ENCODE measurements around the gene CDK16.

CDK16 gene

GRCh38 chrX:47191806-47192401 lies 26.6 kb upstream of the CDK16 start:
- peak overlapping the region; percentile 63 for H3K4me3 ChIP-seq (ENCODE audit: low read depth, low read length)
- TF ChIP-seq CTCF (IDR thresholded peaks at IDR 0.05; ENCODE audit: borderline replicate concordance, insufficient read depth, low read depth, low read length): no peak

- peak; percentile 64 for TF ChIP-seq CTCF (IDR thresholded peaks at IDR 0.05; ENCODE audit: borderline replicate concordance, insufficient read depth, low read depth, low read length)
- H3K4me3 ChIP-seq (ENCODE audit: low read depth, low read length): peak within 1 kb of the TSS; percentile 78
These were observed 24.8 kb upstream of the CDK16 start, which contains the start of gene UBA1 for GRCh38 chrX:47193475-47194193. TSS of gene UBA1 (plus strand) at chrX:47193829. CDS start at chrX:47198803, 4,974 bp downstream.

DNA sequence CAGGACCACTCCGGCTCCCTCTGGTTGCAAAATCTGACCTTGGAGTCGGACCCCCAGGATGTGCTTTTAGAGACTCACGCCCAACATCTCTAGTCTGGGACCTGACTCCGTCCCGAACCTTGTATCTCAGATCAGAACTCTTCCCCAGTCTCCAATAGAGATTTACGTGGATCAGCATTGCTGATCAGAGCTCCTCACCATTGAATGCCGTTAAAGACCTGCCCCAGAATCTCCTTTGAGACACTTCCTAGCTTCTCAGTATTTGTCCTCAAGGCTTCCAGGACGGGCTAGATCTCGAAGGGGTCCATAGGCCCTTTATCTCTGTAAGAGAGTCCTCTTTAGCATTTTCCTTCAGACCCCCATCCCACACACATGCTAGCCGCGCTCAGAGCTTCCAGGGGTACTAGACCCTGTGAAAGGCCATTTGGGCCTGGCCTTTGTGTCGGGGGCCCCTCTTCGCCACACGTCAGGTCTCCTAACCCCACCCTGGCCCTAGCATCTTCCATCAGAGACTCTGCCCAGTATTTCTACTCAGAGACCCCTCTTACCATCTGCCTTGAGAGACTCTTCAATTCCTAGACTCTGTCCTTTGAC lies 24.2 kb upstream of the CDK16 start:
- no peak for TF ChIP-seq CTCF (IDR thresholded peaks at IDR 0.05; ENCODE audit: borderline replicate concordance, insufficient read depth, low read depth, low read length)
- H3K4me3 ChIP-seq (ENCODE audit: low read depth, low read length): peak overlapping the region; percentile 78

DNA sequence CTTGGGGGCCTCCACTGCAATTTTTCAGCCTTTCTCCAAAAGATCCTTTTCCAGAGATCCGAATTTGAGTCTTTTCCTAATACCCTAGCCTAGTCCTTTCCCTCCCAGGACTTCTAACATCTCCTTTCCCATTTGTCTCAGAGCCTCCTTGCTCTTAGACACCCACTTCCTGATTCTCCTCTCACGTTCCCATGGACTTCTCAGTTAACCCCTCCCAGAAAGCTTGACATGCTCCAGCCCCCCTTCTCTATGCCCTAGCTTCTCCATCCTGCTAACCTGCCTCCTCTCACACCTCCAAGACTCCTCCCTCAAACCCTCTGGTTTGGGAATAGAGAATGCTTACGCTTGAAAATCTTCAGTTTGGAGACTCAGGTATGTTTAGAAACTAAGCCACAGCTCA lies 22.4 kb upstream of the CDK16 start:
- no peak overlapping the region for H3K4me3 ChIP-seq (ENCODE audit: low read depth, low read length)
- TF ChIP-seq CTCF (IDR thresholded peaks at IDR 0.05; ENCODE audit: borderline replicate concordance, insufficient read depth, low read depth, low read length): no peak

- no peak overlapping the region for H3K4me3 ChIP-seq (ENCODE audit: low read depth, low read length)
- no peak for TF ChIP-seq CTCF (IDR thresholded peaks at IDR 0.05; ENCODE audit: borderline replicate concordance, insufficient read depth, low read depth, low read length)
These were observed 21.0 kb upstream of the CDK16 start for GRCh38 chrX:47197526-47197925.

DNA sequence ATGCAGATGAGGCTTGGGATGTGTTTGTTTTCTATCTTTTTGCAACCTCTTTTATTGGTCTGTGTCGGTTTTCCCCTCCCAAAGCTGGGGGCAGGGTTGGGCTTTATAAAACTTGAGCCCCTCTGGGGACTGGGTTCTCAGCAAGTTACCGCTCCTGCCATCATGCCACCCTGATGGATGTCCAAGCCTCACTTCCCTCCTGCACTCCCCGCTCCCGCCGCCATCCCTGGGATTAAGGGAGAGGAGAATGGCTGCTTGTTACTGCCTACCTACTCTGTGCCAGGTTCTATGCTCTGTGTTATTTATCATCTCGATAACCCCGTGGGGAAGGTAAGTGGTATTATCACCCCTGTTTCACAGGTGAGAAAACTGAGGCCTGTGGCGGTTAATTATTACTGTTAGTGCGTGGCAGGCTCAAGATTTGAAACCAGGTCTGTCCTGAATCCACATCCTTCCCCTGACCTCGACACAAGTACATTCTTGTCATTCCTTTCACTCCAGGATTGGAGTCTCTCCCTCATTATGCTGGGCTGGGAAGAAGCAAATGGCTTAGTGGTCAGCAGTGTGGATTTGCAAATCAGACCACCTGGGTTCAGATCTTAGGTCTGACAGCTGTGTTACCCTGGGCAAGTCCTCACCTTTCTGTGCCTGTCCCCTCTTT lies 20.3 kb upstream of the CDK16 start:
- no peak for TF ChIP-seq CTCF (IDR thresholded peaks at IDR 0.05; ENCODE audit: borderline replicate concordance, insufficient read depth, low read depth, low read length)
- no peak overlapping the region for H3K4me3 ChIP-seq (ENCODE audit: low read depth, low read length)
